Vagina (tissue), 2 donors: ENCODE results near the gene ANKS1A.

Experiments
- POLR2A ChIP-seq, 2 donors: fragments of 450-650 bp; IDR thresholded peaks; one replicate each; pipeline ENCODE4 v1.6.1; 2017; ENCODE audit warnings: antibody characterized with exemption in 2 of 2, mild to moderate bottlenecking in 2 of 2, moderate library complexity in 2 of 2
- TF ChIP-seq, protein P1 (sequence below), 3 experiments: fragments of 450-650 bp in 2 of 3; fragments of 200-600 bp in 1 of 3; sonication (generic) in 1 of 3; IDR thresholded peaks; one replicate each; pipeline ENCODE4 v1.5.1; 2017 to 2019; ENCODE audit warnings: antibody characterized with exemption in 3 of 3, mild to moderate bottlenecking in 2 of 3, moderate library complexity in 2 of 3

- TF ChIP-seq, protein P1, sequence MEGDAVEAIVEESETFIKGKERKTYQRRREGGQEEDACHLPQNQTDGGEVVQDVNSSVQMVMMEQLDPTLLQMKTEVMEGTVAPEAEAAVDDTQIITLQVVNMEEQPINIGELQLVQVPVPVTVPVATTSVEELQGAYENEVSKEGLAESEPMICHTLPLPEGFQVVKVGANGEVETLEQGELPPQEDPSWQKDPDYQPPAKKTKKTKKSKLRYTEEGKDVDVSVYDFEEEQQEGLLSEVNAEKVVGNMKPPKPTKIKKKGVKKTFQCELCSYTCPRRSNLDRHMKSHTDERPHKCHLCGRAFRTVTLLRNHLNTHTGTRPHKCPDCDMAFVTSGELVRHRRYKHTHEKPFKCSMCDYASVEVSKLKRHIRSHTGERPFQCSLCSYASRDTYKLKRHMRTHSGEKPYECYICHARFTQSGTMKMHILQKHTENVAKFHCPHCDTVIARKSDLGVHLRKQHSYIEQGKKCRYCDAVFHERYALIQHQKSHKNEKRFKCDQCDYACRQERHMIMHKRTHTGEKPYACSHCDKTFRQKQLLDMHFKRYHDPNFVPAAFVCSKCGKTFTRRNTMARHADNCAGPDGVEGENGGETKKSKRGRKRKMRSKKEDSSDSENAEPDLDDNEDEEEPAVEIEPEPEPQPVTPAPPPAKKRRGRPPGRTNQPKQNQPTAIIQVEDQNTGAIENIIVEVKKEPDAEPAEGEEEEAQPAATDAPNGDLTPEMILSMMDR (IDR thresholded peaks at IDR 0.05) = no peak
- TF ChIP-seq POLR2A (IDR thresholded peaks at IDR 0.05) = no peak
Measured at GRCh38 chr6:35051997-35052583, 163.0 kb downstream of the ANKS1A start.
